Neural progenitor cell (in vitro differentiated cells): ENCODE data around the gene CHD6. TPM values are rescaled to one million over a fixed set of nuclear protein-coding genes. Genes with fewer than 3 reads are reported as not detected.

Source experiments
- DNase-seq: peaks from one replicate; pipeline ENCODE4 v3.0.0-alpha.2; 2016; ENCODE audit warnings: low spot score
- H2AFZ ChIP-seq: fragments of 200-600 bp; sonication (generic); replicated peaks from 2 replicates; pipeline ENCODE4 v1.6.1; 2016; ENCODE audit warnings: antibody characterized with exemption
- H3F3A ChIP-seq: fragments of 200-600 bp; sonication (generic); 2 replicates; pipeline ENCODE4 v1.6.1; 2016; ENCODE audit warnings: antibody characterized with exemption, low read depth
- H3K27ac ChIP-seq: fragments of 200-600 bp; sonication (generic); 2 replicates; pipeline ENCODE4 v1.5.1; 2016; ENCODE audit warnings: mild to moderate bottlenecking
- H3K27me3 ChIP-seq: fragments of 200-600 bp; sonication (generic); 2 replicates; pipeline ENCODE4 v1.6.1; 2016; ENCODE audit warnings: mild to moderate bottlenecking, moderate library complexity
- H3K36me3 ChIP-seq: fragments of 200-600 bp; sonication (generic); 2 replicates; pipeline ENCODE4 v1.5.1; 2016
- H3K4me1 ChIP-seq: fragments of 200-600 bp; sonication (generic); 2 replicates; pipeline ENCODE4 v1.6.1; 2016; ENCODE audit warnings: mixed run types
- H3K4me2 ChIP-seq: fragments of 200-600 bp; sonication (generic); 2 replicates; pipeline ENCODE4 v1.6.1; 2016
- H3K4me3 ChIP-seq: fragments of 200-600 bp; sonication (generic); 2 replicates; pipeline ENCODE4 v1.5.1; 2016
- H3K79me2 ChIP-seq: fragments of 200-600 bp; sonication (generic); 2 replicates; pipeline ENCODE4 v1.6.1; 2016; ENCODE audit warnings: low read depth
- H3K9ac ChIP-seq: fragments of 200-600 bp; sonication (generic); 2 replicates; pipeline ENCODE4 v1.6.1; 2016
- H3K9me3 ChIP-seq: fragments of 200-600 bp; sonication (generic); 2 replicates; pipeline ENCODE4 v1.5.1; 2016; ENCODE audit warnings: low read depth
- H4K20me1 ChIP-seq: fragments of 200-600 bp; sonication (generic); 2 replicates; pipeline ENCODE4 v1.6.1; 2016; ENCODE audit warnings: low read depth
- H3K27ac Mint-ChIP-seq: 3 replicates; pipeline ENCODE4 v1.8.0; 2021; ENCODE audit warnings: mixed read lengths
- H3K27me3 Mint-ChIP-seq: 2 replicates; pipeline ENCODE4 v1.8.0; 2022; ENCODE audit warnings: low read depth, mild to moderate bottlenecking, inconsistent platforms, moderate library complexity, mixed read lengths; ENCODE audit not compliant: insufficient read depth
- H3K36me3 Mint-ChIP-seq: 3 replicates; pipeline ENCODE4 v1.8.0; 2021; ENCODE audit warnings: mixed read lengths
- H3K4me1 Mint-ChIP-seq: 3 replicates; pipeline ENCODE4 v1.8.0; 2021; ENCODE audit warnings: mixed read lengths
- H3K4me3 Mint-ChIP-seq: 3 replicates; pipeline ENCODE4 v1.8.0; 2021; ENCODE audit warnings: mild to moderate bottlenecking, moderate library complexity, mixed read lengths
- H3K9me3 Mint-ChIP-seq: 3 replicates; pipeline ENCODE4 v1.8.0; 2020; ENCODE audit warnings: mixed read lengths
- CTCF ChIP-seq: fragments of 200-600 bp; sonication (generic); IDR thresholded peaks from 2 replicates; pipeline ENCODE4 v1.5.1; 2017; ENCODE audit warnings: antibody characterized with exemption, mild to moderate bottlenecking
- EZH2 ChIP-seq: fragments of 200-600 bp; sonication (generic); IDR thresholded peaks from 2 replicates; pipeline ENCODE4 v1.6.1; 2017; ENCODE audit warnings: antibody characterized with exemption, mild to moderate bottlenecking, moderate library complexity
- EZH2phosphoT487 ChIP-seq: fragments of 200-600 bp; sonication (generic); IDR thresholded peaks from 2 replicates; pipeline ENCODE4 v1.6.1; 2017; ENCODE audit warnings: antibody characterized with exemption
- total RNA-seq: library from RNA; depleted of rRNA; stranded (reverse); fragments of >200 nt; gene quantifications from 2 replicates; pipeline ENCODE4 v1.2.3, GENCODE V29; 2015; ENCODE audit warnings: low replicate concordance

Gene CHD6
- total RNA-seq, 1 donor from 2014 or later = 76.1 TPM

DNA sequence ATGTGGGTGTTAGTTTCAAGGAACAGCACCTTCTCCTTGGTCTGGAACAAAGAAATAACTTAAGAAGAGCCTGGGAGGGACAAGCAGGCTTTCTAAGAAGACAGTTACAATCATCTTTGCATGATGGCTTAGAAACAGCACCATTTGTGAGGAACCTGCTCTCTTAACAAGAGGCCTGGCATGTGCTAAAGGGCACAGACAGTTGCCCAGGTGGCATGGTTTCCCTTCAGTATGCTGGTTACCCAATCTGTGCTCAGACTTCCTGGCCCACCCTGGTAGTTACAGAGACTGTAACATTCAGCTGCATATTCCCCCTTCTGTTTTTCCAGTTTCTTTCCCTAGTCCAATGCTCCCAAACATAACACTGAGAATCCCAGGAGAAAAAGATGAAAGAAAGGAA, 84.0 kb downstream of the CHD6 start:
- H2AFZ ChIP-seq = no peak overlapping the region
- Mint-ChIP-seq H3K4me1 (no peaks in the 10 kb centered on the region), H3K4me3 (no peak overlapping the region), H3K9me3 (peaks cover 11% of the 10 kb centered on the region), H3K27ac (no peak overlapping the region), H3K27me3 (no peaks in the 10 kb centered on the region), H3K36me3 (peaks cover 19% of the 10 kb centered on the region)
- H3K9ac ChIP-seq = no peak overlapping the region
- TF ChIP-seq CTCF = no peak
- no peak for TF ChIP-seq EZH2
- no peak for TF ChIP-seq EZH2phosphoT487
- no peak overlapping the region for H3K4me2 ChIP-seq
- H3K4me1 ChIP-seq = no peaks in the 10 kb centered on the region
- no peaks in the 10 kb centered on the region for H3K27me3 ChIP-seq
- H3K79me2 ChIP-seq = peaks cover 60% of the 10 kb centered on the region
- no peaks in the 10 kb centered on the region for H3F3A ChIP-seq
- H3K9me3 ChIP-seq = peaks cover 8% of the 10 kb centered on the region
- H3K4me3 ChIP-seq = no peak overlapping the region
- H3K27ac ChIP-seq = no peak overlapping the region
- H4K20me1 ChIP-seq = peaks cover 37% of the 10 kb centered on the region
- DNase-seq = no peak
- peaks cover 8% of the 10 kb centered on the region for H3K36me3 ChIP-seq

- Mint-ChIP-seq H3K9me3 (peaks cover 8% of the 10 kb centered on the region), H3K4me3 (no peak overlapping the region), H3K27me3 (no peaks in the 10 kb centered on the region), H3K36me3 (peaks cover 16% of the 10 kb centered on the region), H3K4me1 (no peaks in the 10 kb centered on the region), H3K27ac (no peak overlapping the region)
- Histone ChIP-seq H3F3A (no peaks in the 10 kb centered on the region), H3K27me3 (no peaks in the 10 kb centered on the region), H3K4me2 (no peak overlapping the region), H3K27ac (no peak overlapping the region), H3K4me3 (no peak overlapping the region), H4K20me1 (peaks cover 37% of the 10 kb centered on the region), H3K36me3 (peaks cover 8% of the 10 kb centered on the region), H2AFZ (no peak overlapping the region), H3K9me3 (peaks cover 8% of the 10 kb centered on the region), H3K79me2 (peaks cover 60% of the 10 kb centered on the region), H3K9ac (no peak overlapping the region), H3K4me1 (no peaks in the 10 kb centered on the region)
- TF ChIP-seq EZH2phosphoT487 = no peak
- no peak for TF ChIP-seq EZH2
- no peak for TF ChIP-seq CTCF
- no peak for DNase-seq
Observed at GRCh38 chr20:41533537-41534136, 84.5 kb downstream of the CHD6 start.

GRCh38 chr20:41532935-41533334, 85.2 kb downstream of the CHD6 start:
- Histone ChIP-seq H3K27me3 (no peaks in the 10 kb centered on the region), H3K9ac (no peak overlapping the region), H3K36me3 (peaks cover 7% of the 10 kb centered on the region), H3K79me2 (peaks cover 60% of the 10 kb centered on the region), H3K9me3 (peaks cover 7% of the 10 kb centered on the region), H3F3A (no peaks in the 10 kb centered on the region), H3K4me3 (no peak overlapping the region), H3K4me1 (no peaks in the 10 kb centered on the region), H3K27ac (no peak overlapping the region), H2AFZ (no peak overlapping the region), H3K4me2 (no peak overlapping the region), H4K20me1 (peaks cover 40% of the 10 kb centered on the region)
- H3K4me1 Mint-ChIP-seq = no peaks in the 10 kb centered on the region
- DNase-seq = no peak
- H3K4me3 Mint-ChIP-seq = no peak overlapping the region
- peaks cover 17% of the 10 kb centered on the region for H3K36me3 Mint-ChIP-seq
- no peak for TF ChIP-seq CTCF
- TF ChIP-seq EZH2 = no peak
- TF ChIP-seq EZH2phosphoT487 = no peak
- peaks cover 7% of the 10 kb centered on the region for H3K9me3 Mint-ChIP-seq
- no peaks in the 10 kb centered on the region for H3K27me3 Mint-ChIP-seq
- H3K27ac Mint-ChIP-seq = no peak overlapping the region
